HT1080 (cell line): ENCODE data around the gene RFESD. TPM values are rescaled to one million over a fixed set of nuclear protein-coding genes. Genes with fewer than 3 reads are reported as not detected.
A peak's percentile ranks its signal among the peaks of the same experiment; 100 is the strongest.
"Not testable (repeated sequence)": the region's sequence is repeated elsewhere in the genome, so short reads cannot be mapped to it uniquely, and the experiment has no call there.

Experiments
- DNase-seq: peaks from one replicate; pipeline ENCODE4 v3.0.0-alpha.2; 2015; ENCODE audit warnings: low read depth
- total RNA-seq: library from RNA; depleted of rRNA; stranded (reverse); fragments of >200 nt; shearing (Covaris generic); gene quantifications from 2 replicates; pipeline ENCODE4 v1.2.3, GENCODE V29; 2014

Gene RFESD
- total RNA-seq, 1 experiment from 2014 or later, result 4.0 TPM

- DNase-seq, result no peak
Measured at GRCh38 chr5:95660060-95660459, 13.5 kb downstream of the RFESD start.

DNA sequence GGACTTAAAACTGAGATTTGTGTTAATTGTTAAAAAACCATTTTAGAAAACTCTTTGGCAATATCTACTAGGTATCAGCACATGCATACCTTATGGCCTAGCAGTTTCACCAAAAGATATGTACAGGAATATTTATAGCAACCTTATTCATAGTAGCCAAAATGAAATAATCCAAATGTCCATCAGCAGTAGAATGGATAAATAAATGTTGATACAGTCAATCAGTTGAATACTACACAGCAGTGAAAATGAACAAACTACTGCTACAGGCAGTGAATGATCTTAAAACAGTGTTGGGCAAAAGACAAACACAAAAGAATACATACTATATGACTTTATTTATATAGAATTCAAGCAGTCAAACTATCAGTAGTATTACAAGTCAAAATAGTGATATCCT, 16.4 kb downstream of the RFESD start:
- no peak for DNase-seq

- peak; percentile 32 for DNase-seq
Measured at GRCh38 chr5:95664204-95664786, 17.7 kb downstream of the RFESD start.

GRCh38 chr5:95667061-95667618, 20.6 kb downstream of the RFESD start:
- no peak for DNase-seq

DNA sequence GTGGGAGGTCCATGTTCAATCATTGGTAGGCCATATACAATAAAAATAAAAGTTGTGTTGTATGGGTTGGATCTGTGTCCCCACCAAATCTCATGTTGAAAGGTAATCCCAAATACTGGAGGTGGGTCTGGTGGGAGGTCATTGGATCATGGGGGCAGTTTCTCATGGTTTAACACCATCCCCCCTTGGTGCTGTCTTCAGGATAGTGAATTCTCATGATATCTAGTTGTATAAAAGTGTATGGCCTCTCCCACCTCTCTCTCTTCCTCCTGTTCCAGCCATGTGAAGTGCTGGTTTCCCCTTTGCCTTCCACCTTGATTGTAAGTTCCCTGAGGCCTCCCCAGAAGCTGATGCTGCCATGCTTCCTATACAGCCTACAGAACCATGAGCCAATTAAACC, 21.1 kb downstream of the RFESD start:
- DNase-seq, result no peak

GRCh38 chr5:95668216-95668615, 21.6 kb downstream of the RFESD start:
- DNase-seq, result no peak

DNA sequence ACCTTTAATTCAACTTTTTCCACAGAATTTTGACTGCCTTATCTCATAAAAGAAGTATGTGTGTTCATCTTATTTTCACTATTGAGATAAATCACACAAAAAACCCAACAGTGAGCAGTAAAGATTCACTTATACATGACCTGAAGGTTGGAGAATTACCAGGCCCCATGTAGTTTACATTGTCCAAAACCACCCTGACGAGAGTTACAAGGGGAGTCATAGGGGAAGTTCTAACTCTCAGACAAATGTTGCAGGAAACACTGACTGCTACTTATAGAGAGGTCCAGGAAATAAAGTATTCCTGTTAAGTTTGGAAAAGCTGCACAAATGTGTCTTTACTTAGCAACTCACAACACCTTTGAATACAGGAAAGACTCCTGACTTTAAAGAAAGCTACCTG, 22.2 kb downstream of the RFESD start:
- DNase-seq, result no peak

DNA sequence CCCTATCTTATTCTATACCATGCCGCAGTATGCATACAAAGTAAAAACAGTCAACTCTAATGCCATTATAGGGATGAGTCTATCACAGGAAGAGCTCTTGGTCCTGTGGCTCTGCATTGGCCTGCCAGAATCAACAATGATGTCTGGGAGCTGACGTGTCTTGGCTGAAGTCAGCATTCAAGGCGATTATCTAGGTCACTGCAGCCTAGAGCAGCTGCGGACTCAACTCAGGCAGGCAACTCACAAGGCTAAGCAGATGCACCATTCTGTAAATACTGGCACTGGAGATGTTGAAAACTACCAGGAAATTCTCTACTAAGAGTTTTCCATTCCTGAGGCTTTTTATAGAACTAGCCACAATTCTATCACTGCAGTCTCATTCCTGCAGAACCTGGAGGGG, 23.0 kb downstream of the RFESD start:
- peak; percentile 83 for DNase-seq

- DNase-seq, result no peak
Measured at GRCh38 chr5:95669985-95670384, 23.4 kb downstream of the RFESD start.

DNA sequence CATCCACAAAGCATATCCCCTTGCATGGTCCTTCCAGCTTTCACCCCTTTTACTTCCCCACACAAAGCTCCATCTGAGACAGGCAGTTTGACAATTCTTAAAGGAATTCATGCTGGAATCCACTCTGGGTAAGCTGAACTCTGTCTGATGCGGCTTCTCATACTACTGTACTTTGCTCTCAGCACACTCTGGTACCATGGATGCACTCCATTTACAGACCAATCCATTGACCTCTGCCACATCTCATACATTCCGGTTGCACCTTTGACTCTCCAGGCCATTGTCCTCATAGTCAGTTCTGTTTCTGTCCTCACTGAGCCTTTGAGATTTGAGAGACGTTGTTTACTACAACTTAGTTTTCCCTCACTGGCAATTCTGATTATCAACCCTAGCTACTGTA, 24.0 kb downstream of the RFESD start:
- DNase-seq, result no peak

- no peak for DNase-seq
Measured at GRCh38 chr5:95671826-95672225, 25.2 kb downstream of the RFESD start.

DNA sequence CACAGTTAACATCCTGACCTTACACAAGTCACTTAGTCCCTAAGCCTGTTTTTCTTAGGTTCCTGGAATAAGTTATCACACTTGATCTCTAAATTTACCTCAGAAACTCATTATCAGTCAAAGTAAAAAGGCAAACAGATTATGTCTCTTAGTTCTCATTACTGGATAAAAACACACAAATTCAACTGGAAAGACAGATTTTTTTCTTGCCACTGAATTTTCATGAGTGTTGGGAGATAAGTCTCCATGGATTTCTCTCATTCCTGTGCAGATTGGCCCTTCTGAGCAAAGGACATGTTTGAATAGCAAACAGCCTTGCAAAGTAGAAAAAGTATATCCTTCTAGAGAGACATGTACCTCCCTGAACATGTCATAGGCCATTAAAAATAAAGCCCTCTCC, 26.1 kb downstream of the RFESD start:
- DNase-seq, result no peak

DNA sequence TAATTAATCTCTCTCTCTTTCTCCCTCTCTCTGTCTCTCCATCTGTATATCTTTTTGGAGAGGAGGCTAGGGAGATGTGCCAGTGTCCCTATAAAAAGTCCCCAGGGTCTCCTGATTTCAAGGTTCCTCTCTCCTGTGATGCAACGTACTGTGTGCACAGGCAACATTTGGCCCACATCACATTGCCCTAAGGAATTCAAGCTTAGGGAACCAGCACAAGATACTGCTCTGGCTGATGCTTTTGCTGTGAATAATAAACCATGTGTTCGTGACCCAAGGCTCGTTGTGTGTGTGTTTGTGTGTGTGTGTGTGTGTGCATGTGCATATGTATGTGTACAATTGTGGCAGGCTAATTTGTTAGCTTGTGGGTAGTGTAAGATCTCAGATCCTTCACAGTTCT, 26.5 kb downstream of the RFESD start:
- DNase-seq, result no peak

GRCh38 chr5:95682891-95683290, 36.3 kb downstream of the RFESD start, which contains the start of gene SPATA9:
Gene SPATA9, minus strand, starts transcription at chr5:95682991. Its CDS starts 137 bp downstream, at chr5:95682854.
- no peak for DNase-seq

DNA sequence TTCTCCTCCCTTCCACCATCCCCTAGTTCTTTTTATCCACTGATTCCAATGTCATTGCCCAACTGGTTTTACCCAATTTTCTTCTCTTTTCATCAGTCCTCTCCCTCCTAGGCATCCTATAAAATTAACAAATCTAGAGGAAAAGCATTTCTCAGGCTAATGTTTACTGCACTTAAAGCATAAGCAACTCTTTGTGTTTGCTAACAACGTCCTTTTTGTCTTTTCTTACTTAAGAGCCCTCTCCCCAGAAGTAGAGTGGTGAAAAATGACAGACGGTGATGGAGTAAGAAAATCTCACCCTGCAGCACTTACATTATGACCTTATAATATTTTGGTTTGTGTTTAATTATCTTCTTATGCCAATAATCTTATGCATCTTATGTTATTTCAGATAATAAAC, 37.8 kb downstream of the RFESD start:
- no peak for DNase-seq

GRCh38 chr5:95686651-95687050, 40.1 kb downstream of the RFESD start:
- DNase-seq, result no peak

GRCh38 chr5:95689680-95690079, 43.1 kb downstream of the RFESD start:
- DNase-seq, result no peak

DNA sequence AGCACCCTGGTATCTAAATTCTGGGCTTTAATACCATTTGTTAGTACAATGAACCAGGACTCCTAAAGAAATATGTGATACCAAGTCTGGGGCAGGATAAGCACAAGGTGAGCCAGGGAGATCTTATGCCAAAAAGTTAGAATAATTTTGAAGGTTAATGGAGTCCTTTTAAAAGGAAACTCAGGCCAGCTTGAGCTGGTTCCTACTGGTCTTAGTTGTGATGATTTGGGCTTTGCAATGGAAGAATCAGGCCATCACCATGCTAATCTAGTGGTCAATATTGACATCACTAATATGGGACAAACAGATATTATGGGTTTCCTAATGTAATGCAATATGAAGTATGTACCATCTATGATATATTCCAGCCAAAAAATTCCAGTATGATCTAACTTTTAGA, 43.8 kb downstream of the RFESD start:
- no peak for DNase-seq

DNA sequence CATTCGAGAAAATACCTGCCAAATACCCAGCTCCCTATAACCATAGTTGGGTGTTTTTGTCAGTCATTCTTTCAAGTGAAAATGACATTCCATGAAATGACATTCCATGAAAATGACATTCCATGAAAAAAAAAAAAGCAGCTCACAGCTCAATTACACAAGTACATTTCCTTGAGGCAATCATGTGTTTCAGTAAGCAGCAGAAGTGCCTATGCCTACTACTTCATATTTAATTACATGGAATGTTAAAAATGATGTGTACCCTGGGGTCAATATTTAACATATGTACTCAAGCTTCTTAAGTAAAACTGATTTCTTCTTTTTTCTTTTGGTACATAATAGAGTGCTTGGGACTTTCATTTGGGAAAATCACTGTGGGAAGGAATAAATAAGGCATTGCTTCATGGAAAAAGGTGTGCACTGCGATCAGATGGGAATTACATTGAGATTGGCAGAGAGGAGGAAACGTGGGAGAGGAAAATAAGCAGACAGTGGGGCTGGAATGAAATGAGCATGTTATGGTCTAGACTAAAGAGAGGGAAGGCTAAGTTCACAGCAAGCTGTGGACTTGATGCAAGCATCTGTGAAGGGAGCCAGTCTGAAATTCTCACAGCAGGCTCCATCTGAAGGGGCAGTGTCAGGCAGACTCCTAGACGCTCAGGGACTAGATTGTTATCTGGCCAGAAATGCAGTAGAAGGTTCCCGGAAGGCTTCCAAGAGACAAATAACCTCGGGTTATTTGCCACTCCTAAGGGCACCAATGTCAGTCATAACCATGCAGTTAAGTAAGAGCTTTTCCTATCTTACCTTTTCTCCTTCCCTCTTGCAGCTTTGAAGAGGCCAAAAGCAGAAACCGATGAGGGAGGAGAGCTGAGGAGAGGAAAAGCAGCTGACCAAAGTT, 51.5 kb downstream of the RFESD start:
- no peak for DNase-seq

- DNase-seq, result no peak
Measured at GRCh38 chr5:95699337-95699736, 52.8 kb downstream of the RFESD start.

- no peak for DNase-seq
Measured at GRCh38 chr5:95701074-95701473, 54.5 kb downstream of the RFESD start.

DNA sequence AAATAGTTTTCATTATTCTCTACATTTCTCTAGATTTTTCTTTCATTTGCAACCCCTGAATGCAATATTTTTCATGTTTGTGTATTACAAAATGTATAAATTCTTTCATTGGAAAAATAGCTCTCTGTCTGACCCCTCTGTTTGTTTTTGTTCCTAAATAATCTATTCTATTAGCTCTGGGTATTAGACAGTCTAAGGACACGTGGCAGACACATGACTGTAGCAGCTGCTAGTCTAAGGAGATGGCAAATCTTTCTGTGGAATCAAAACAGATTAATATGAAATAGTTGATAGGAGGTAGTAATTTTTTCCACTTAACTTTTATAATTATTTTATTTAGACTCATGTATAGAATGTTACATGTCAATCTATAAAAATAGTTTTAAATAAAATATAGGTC, 57.6 kb downstream of the RFESD start:
- DNase-seq, result no peak

GRCh38 chr5:95706196-95706595, 59.6 kb downstream of the RFESD start:
- DNase-seq, result not testable (repeated sequence)
